Measurements from ENCODE around the gene CCDC127. TPM values are rescaled to one million over a fixed set of nuclear protein-coding genes. Genes with fewer than 3 reads are reported as not detected.
"Not testable (repeated sequence)": the region's sequence is repeated elsewhere in the genome, so short reads cannot be mapped to it uniquely, and the experiment has no call there.

Gene CCDC127
- total and polyA plus RNA-seq, 2 donors (not counting 1 experiment from before 2014, with no cell fraction given), result 1.4 to 8.7 TPM

- H2AFZ ChIP-seq (ENCODE audit: insufficient read depth, low read depth, low read length, poor library complexity, severe bottlenecking); H3K27ac ChIP-seq (ENCODE audit: low read length in 2 of 2); H3K9me3 Mint-ChIP-seq (ENCODE audit: insufficient read depth); H3K27ac Mint-ChIP-seq; H4K20me1 ChIP-seq (ENCODE audit: control insufficient read depth, insufficient read depth, low read length, poor library complexity, severe bottlenecking); H3K27me3 ChIP-seq (replicated peaks in 1 of 4; ENCODE audit: control extremely low read depth in 1 of 4, control insufficient read depth in 3 of 4, insufficient read depth in 4 of 4, low read length in 3 of 4); ATAC-seq (ENCODE audit: low read depth); H3K79me2 ChIP-seq (ENCODE audit: control insufficient read depth, insufficient read depth, low read length); H3K4me1 ChIP-seq (ENCODE audit: control insufficient read depth in 2 of 2, insufficient read depth in 2 of 2, low read length in 2 of 2); intact Hi-C loops (cut with micrococcal nuclease); POLR2A ChIA-PET; H3K4me3 ChIP-seq (ENCODE audit: control extremely low read depth in 1 of 5, extremely low read depth in 1 of 5, insufficient read depth in 1 of 5, low read depth in 2 of 5, low read length in 4 of 5); H3K4me2 ChIP-seq (replicated peaks; ENCODE audit: low read depth, low read length, poor library complexity, severe bottlenecking); DNase-seq; H3K4me1 Mint-ChIP-seq; H3K27me3 Mint-ChIP-seq; H3K4me3 Mint-ChIP-seq; H3K9me3 ChIP-seq (ENCODE audit: control extremely low read depth in 1 of 3, control insufficient read depth in 2 of 3, insufficient read depth in 1 of 3, low read length in 2 of 3); H3K9ac ChIP-seq (ENCODE audit: low read length): not testable (repeated sequence)
- WGBS (ENCODE audit: insufficient coverage), result 26% methylated on average over 7 of the region's 12 CpGs
- CTCF ChIA-PET, result interaction anchor here (1.1 kb wide), 1 partner anchor 55 kb away, joined by 3 read pairs; no protein-coding TSS in a partner anchor
- H3K36me3 ChIP-seq (replicated peaks in 1 of 2; ENCODE audit: control extremely low read depth in 1 of 2, control insufficient read depth in 1 of 2, extremely low read depth in 1 of 2, insufficient read depth in 2 of 2, low read length in 1 of 2), result peaks cover 9 to 42% of the 10 kb centered on the region in 2 experiments
These were observed 25.9 kb upstream of the CCDC127 start for GRCh38 chr5:243683-244367.

GRCh38 chr5:241045-241669 is 23.2 kb upstream of the CCDC127 start:
- H3K9ac ChIP-seq (ENCODE audit: low read length); H3K9me3 Mint-ChIP-seq (ENCODE audit: insufficient read depth); H3K27ac ChIP-seq (ENCODE audit: low read length in 2 of 2); POLR2A ChIA-PET; intact Hi-C loops (cut with micrococcal nuclease); H3K79me2 ChIP-seq (ENCODE audit: control insufficient read depth, insufficient read depth, low read length); H3K27me3 Mint-ChIP-seq; CTCF ChIA-PET; H3K27ac Mint-ChIP-seq; H2AFZ ChIP-seq (ENCODE audit: insufficient read depth, low read depth, low read length, poor library complexity, severe bottlenecking); H3K27me3 ChIP-seq (replicated peaks in 1 of 4; ENCODE audit: control extremely low read depth in 1 of 4, control insufficient read depth in 3 of 4, insufficient read depth in 4 of 4, low read length in 3 of 4); H3K4me2 ChIP-seq (replicated peaks; ENCODE audit: low read depth, low read length, poor library complexity, severe bottlenecking); H3K4me1 Mint-ChIP-seq; H3K4me1 ChIP-seq (ENCODE audit: control insufficient read depth in 2 of 2, insufficient read depth in 2 of 2, low read length in 2 of 2); DNase-seq; H3K4me3 ChIP-seq (ENCODE audit: control extremely low read depth in 1 of 5, extremely low read depth in 1 of 5, insufficient read depth in 1 of 5, low read depth in 2 of 5, low read length in 4 of 5); ATAC-seq (ENCODE audit: low read depth); H3K9me3 ChIP-seq (ENCODE audit: control extremely low read depth in 1 of 3, control insufficient read depth in 2 of 3, insufficient read depth in 1 of 3, low read length in 2 of 3); H3K4me3 Mint-ChIP-seq; H4K20me1 ChIP-seq (ENCODE audit: control insufficient read depth, insufficient read depth, low read length, poor library complexity, severe bottlenecking): not testable (repeated sequence)
- H3K36me3 ChIP-seq (replicated peaks in 1 of 2; ENCODE audit: control extremely low read depth in 1 of 2, control insufficient read depth in 1 of 2, extremely low read depth in 1 of 2, insufficient read depth in 2 of 2, low read length in 1 of 2), result peaks cover 9 to 35% of the 10 kb centered on the region in 2 experiments
- 97% methylated on average over 11 of the region's 13 CpGs for WGBS (ENCODE audit: insufficient coverage)

- DNase-seq; H3K9me3 Mint-ChIP-seq (ENCODE audit: insufficient read depth); H4K20me1 ChIP-seq (ENCODE audit: control insufficient read depth, insufficient read depth, low read length, poor library complexity, severe bottlenecking); H3K4me1 ChIP-seq (ENCODE audit: control insufficient read depth in 2 of 2, insufficient read depth in 2 of 2, low read length in 2 of 2); H3K27me3 Mint-ChIP-seq; H3K27me3 ChIP-seq (replicated peaks in 1 of 4; ENCODE audit: control extremely low read depth in 1 of 4, control insufficient read depth in 3 of 4, insufficient read depth in 4 of 4, low read length in 3 of 4); ATAC-seq (ENCODE audit: low read depth); POLR2A ChIA-PET; H3K27ac Mint-ChIP-seq; H3K27ac ChIP-seq (ENCODE audit: low read length in 2 of 2); H3K9me3 ChIP-seq (ENCODE audit: control extremely low read depth in 1 of 3, control insufficient read depth in 2 of 3, insufficient read depth in 1 of 3, low read length in 2 of 3); intact Hi-C loops (cut with micrococcal nuclease); H3K9ac ChIP-seq (ENCODE audit: low read length); CTCF ChIA-PET; H3K4me3 ChIP-seq (ENCODE audit: control extremely low read depth in 1 of 5, extremely low read depth in 1 of 5, insufficient read depth in 1 of 5, low read depth in 2 of 5, low read length in 4 of 5); H3K79me2 ChIP-seq (ENCODE audit: control insufficient read depth, insufficient read depth, low read length); H3K4me3 Mint-ChIP-seq; H3K4me2 ChIP-seq (replicated peaks; ENCODE audit: low read depth, low read length, poor library complexity, severe bottlenecking); H2AFZ ChIP-seq (ENCODE audit: insufficient read depth, low read depth, low read length, poor library complexity, severe bottlenecking); H3K4me1 Mint-ChIP-seq: not testable (repeated sequence)
- peaks cover 9 to 36% of the 10 kb centered on the region in 2 experiments for H3K36me3 ChIP-seq (replicated peaks in 1 of 2; ENCODE audit: control extremely low read depth in 1 of 2, control insufficient read depth in 1 of 2, extremely low read depth in 1 of 2, insufficient read depth in 2 of 2, low read length in 1 of 2)
- 100% methylated on average over 1 of the region's 7 CpGs for WGBS (ENCODE audit: insufficient coverage)
These were observed 22.6 kb upstream of the CCDC127 start for GRCh38 chr5:240550-240949.

GRCh38 chr5:237931-238330 is 20.0 kb upstream of the CCDC127 start:
- intact Hi-C loops (cut with micrococcal nuclease); H3K9ac ChIP-seq (ENCODE audit: low read length); POLR2A ChIA-PET; CTCF ChIA-PET; H3K9me3 ChIP-seq (ENCODE audit: control extremely low read depth in 1 of 3, control insufficient read depth in 2 of 3, insufficient read depth in 1 of 3, low read length in 2 of 3); H3K27me3 Mint-ChIP-seq; H3K27ac Mint-ChIP-seq; H3K4me1 ChIP-seq (ENCODE audit: control insufficient read depth in 2 of 2, insufficient read depth in 2 of 2, low read length in 2 of 2); H3K4me3 Mint-ChIP-seq; H3K27ac ChIP-seq (ENCODE audit: low read length in 2 of 2); H2AFZ ChIP-seq (ENCODE audit: insufficient read depth, low read depth, low read length, poor library complexity, severe bottlenecking); DNase-seq; H3K27me3 ChIP-seq (replicated peaks in 1 of 4; ENCODE audit: control extremely low read depth in 1 of 4, control insufficient read depth in 3 of 4, insufficient read depth in 4 of 4, low read length in 3 of 4); H3K9me3 Mint-ChIP-seq (ENCODE audit: insufficient read depth); H3K79me2 ChIP-seq (ENCODE audit: control insufficient read depth, insufficient read depth, low read length); H4K20me1 ChIP-seq (ENCODE audit: control insufficient read depth, insufficient read depth, low read length, poor library complexity, severe bottlenecking); ATAC-seq (ENCODE audit: low read depth); H3K4me1 Mint-ChIP-seq; H3K4me3 ChIP-seq (ENCODE audit: control extremely low read depth in 1 of 5, extremely low read depth in 1 of 5, insufficient read depth in 1 of 5, low read depth in 2 of 5, low read length in 4 of 5); H3K4me2 ChIP-seq (replicated peaks; ENCODE audit: low read depth, low read length, poor library complexity, severe bottlenecking): not testable (repeated sequence)
- peaks cover 9 to 55% of the 10 kb centered on the region in 2 experiments for H3K36me3 ChIP-seq (replicated peaks in 1 of 2; ENCODE audit: control extremely low read depth in 1 of 2, control insufficient read depth in 1 of 2, extremely low read depth in 1 of 2, insufficient read depth in 2 of 2, low read length in 1 of 2)
- 100% methylated on average over 4 of the region's 8 CpGs for WGBS (ENCODE audit: insufficient coverage)
